HL-60/S4 treated with phorbol 12-myristate 13-acetate at 8.2 ng/mL for 4 days and 3 days (cell line): ENCODE data around the gene TRAPPC2L.

Experiments
- in situ Hi-C: fragments of 300-500 bp; cut with MboI; formaldehyde crosslinking; loops from 2 replicates; pipeline ENCODE4 v1.15.0; 2022; ENCODE audit warnings: low sequenced_read_pairs

Gene TRAPPC2L

DNA sequence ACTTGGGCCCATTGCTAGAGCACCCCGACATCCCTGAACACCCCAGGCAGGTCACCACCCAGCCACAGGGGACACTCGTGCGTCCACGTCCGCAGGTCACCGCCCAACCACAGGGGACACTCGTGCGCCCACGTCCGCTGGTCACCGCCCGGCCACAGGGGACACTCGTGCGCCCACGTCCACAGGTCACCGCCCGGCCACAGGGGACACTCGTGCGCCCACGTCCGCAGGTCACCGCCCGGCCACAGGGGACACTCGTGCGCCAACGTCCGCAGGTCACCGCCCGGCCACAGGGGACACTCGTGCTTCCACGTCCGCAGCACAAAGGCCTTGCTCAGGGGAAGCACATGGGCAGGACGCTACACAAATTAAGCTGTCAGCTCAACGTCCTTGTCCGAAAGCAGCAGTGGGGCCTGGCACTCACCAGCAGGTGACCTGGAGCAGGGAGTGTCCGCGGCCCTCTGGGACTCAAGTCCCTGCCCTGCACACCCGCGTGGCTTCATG is 17.8 kb upstream of the TRAPPC2L start:
- in situ Hi-C loops, result no loop called here

DNA sequence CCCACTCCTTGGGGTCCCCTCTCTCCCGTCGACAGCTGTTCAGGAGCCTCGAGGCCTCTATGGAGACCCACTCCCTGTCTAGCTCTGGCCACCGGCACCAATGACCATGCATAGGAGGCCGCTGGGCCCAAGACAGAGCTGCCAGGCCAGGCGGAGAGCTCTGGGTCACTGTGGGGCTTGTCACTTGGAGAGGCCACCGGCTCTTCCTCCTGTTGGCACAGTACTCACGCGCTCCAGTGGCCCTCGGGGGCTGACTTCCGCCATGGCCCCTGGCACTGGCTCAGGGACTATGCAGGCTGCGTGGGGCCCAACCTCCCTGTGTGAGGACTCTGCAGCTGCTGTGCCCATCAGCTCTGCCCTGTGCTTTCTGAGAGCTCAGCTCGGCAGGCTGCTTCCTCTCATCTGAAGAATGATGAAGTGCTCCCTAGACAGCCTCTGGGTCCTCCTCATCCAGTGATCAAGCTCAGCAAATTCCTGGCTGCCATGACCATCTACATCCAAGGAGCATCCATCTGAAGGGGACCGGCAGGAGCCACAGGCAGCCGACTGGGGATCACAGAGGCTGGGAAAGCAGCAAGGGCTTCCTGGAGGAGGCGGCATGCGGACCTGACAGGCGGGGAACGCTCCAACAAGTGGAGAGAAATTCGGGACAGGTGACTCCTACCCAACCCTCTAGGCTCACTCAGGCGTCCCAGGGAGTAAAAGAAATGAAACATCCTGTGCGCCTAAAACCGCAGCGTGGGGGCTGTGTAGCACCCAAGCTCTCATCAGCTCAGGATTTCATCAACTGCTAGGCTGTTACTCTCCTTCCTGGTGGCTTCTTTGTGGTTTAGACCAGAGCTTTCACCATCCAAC is 17.0 kb upstream of the TRAPPC2L start:
- in situ Hi-C loops, result no loop called here

DNA sequence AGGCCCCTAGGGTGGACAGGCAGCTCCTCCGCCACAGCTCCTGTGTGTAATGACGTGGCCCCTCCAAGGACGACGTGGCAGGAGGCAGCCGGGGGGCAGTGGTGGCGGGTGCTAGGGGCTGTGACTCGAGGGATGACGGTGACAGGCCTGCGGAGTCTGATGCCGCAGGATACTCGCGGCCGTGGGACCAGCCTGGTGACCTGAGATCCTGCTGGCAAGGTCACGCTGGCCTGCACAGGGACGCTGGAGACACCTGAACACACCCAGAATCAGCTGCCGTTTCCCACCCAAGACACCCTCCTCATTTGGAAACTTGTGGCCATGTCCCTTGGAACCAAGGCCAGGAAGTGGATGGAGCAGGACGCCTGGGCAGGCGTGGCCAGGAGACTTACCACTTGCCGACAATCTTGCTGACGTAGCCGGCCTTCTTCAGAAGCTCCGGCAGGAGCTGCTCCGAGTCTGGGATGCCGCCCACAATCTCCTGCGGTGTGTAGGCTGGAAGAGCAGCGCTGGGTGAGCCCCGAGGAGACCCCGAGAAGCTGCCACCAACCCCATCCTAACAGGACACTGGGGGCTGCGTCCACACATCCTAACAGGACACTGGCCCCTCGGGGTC is 16.2 kb upstream of the TRAPPC2L start:
- in situ Hi-C loops, result no loop called here

DNA sequence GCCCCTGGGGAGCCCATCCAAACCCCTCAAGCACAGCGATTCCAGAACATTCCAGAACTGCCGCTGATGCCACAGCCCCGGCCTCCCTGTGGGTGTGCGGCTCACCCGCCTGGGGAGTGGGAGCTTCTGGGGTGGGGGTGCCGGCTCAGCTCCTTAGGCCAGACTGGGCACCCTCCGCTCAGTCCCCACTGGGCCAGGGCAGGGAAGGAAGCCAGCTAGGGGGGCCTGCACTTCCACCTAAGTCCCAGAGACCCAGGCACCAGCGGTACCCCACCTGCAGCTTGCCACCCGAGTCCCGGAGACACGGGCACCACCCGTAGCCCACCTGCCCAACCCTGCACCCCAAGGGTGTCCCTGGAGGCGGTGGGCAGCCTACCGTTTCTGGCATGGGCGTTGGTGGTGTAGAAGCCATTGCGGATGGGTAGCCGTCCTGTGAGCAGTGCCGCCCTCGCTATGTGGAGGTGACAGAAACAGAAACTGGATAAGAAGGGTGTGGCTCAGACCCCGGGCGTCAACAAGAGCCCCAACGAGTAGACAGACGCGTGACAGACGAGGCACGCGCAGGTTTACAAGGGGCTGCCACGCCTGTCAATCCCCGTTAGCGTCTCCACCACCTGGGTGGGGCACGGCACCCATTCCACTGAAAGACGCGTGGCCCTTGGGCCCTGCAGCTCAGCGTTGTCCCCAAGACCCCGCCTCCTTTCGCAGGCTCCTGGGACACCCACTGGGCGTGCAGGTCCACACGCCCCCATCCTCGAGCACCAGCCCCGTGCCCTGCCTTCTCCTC is 15.2 kb upstream of the TRAPPC2L start:
- in situ Hi-C loops, result no loop called here

- in situ Hi-C loops, result no loop called here
Measured at GRCh38 chr16:88842308-88842756, 14.6 kb upstream of the TRAPPC2L start.

DNA sequence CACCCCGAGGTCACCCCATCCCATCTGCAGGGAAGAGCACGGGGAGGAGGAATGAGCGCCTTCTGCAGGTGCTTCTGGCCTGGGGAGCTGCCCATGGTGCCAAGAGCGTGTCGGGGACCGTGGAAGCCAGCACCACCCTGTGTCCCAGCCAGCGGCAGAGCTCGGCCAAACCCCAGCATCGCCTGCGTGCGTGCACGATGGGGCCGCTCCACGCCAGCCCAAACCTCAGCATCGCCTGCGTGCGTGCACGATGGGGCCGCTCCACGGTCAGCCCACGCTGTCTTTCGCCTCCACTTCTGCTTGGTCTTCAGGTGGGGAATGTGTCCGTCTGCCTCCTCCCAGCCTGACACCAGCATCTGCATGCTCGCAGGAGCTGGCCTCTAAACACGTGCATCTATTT is 14.1 kb upstream of the TRAPPC2L start:
- in situ Hi-C loops, result no loop called here

DNA sequence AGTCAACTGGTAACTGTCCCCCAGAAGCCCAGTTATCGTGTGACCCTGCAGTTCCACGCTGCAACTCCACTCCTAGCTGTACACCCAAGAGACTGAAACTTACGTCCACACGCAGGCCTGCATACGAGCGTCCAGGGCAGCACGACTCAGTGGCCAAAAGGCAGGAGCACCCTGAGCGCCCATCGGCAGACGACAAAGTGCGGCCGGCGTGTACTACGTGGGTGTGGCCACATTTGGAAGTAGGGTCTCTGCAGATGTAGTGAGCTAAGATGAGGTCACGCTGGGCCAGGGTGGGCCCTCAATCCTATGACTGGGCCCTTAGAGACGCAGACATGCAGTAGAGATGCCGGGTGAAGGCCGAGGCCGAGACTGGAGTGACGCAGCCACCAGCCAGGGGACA is 13.7 kb upstream of the TRAPPC2L start:
- in situ Hi-C loops, result no loop called here

DNA sequence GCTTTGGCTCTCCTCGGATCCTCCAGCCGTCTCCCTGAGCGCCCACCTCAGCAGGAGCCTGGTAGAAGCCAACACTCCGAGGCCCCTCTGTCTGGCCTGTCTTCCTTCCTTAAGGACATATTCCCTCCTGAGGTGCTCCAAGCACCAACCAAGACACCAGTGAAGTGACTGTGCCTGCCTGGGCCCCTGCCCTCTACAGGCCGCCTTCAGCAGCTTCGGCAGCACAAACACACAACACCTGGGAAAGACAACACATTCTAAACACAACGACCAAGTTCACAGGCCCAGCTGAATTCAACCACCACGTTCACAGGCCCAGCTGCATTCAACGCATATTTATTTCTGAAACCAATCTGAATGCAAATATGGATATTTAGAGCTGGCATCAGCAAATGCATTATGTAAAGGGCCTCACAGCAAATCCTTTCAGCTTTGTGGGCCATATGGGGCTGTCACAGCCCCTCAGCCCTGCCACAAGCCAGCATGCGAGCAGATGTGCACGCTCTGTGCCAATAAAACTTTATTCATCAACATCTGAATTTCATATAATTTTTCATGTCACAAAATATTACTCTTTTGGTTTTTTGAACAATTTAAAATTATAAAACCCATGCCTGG is 12.4 kb upstream of the TRAPPC2L start:
- in situ Hi-C loops, result no loop called here

DNA sequence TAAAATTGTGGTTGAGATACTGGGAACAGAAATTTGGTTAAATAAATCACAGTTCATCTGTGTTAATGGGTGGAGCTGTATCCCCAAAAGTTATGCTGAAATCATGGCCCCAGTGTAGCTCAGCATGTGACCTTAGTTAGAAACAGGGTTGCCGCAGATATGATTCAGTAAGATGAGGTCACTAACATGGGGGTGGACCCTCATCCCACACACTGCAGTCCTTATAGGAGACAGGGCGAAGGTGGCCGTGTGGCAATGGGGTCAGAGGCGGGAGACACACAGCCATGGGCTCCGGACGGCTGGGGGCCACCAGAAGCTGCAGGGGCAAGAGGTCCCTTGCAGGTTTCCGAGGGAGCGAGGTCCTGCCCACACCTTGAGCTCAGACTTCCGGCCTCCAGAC is 10.8 kb upstream of the TRAPPC2L start:
- in situ Hi-C loops, result no loop called here

DNA sequence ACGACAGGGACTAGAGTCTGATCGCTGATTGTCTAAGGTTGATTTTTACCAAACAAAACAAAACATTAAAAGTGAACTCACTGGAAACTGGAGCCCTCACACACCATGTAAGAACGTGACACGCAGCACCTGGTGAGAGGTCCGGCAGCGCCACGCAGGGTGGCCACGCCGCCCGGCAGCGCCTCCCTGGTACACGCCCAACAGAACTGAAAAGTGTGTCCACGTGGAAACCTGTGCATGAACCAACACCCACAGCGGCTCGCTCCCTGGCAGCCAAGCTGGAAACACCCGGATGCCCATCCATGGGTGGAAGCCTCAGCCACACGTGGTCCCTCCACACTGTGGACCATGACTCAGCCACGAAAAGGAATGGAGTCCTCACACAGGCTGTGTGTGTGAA is 9.3 kb upstream of the TRAPPC2L start:
- in situ Hi-C loops, result no loop called here

- in situ Hi-C loops, result no loop called here
Measured at GRCh38 chr16:88848557-88848956, 8.4 kb upstream of the TRAPPC2L start.

DNA sequence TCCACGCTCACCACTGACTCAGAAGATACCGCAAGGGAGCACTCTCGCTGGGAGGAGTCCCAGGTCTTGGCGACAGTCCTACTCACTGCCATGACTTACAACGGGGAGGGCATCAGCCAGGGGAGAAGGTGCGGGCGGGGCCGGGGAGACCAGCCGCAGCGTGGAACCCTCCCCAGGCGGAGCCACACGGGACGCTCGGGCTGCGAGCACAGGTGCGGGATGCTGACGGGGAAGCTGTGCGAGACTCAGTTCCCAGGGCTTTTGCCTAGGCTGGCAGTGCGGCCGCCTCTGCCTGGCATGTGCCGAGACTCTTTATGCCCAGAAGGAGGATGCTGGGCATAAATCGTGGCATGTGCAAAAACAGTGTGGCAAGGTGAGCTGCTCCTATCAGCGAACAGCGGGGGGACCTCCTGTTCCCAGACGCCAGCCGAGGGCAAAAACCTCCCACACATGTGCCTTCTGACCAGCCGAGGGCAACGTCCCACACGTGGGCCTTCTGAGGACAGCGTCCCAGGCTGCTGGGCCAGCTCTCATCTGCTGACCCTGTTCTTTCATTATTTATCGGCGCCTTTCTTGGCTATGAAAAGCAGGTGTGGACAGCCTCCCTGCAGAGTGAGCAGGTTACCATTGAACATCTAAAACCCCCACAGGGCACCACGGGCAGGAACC is 6.3 kb upstream of the TRAPPC2L start:
- in situ Hi-C loops, result no loop called here

DNA sequence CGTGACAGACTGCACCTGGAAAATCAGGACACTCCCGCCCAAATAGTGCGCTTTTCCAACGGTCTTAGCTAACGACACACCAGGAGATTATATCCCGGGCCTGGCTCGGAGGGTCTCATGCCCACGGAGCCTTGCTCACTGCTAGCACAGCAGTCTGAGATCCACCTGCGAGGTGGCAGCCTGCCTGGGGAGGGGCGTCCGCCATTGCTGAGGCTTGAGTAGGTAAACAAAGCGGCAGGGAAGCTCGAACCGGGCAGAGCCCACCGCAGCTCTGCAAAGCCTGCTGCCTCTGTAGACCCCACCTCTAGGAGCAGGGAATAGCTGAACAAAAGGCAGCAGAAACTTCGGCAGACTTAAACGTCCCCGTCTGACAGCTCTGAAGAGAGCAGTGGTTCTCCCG is 5.3 kb upstream of the TRAPPC2L start:
- in situ Hi-C loops, result no loop called here

- in situ Hi-C loops, result no loop called here
Measured at GRCh38 chr16:88853325-88853941, 3.5 kb upstream of the TRAPPC2L start.

GRCh38 chr16:88854306-88855111 is 2.4 kb upstream of the TRAPPC2L start:
- in situ Hi-C loops, result no loop called here

DNA sequence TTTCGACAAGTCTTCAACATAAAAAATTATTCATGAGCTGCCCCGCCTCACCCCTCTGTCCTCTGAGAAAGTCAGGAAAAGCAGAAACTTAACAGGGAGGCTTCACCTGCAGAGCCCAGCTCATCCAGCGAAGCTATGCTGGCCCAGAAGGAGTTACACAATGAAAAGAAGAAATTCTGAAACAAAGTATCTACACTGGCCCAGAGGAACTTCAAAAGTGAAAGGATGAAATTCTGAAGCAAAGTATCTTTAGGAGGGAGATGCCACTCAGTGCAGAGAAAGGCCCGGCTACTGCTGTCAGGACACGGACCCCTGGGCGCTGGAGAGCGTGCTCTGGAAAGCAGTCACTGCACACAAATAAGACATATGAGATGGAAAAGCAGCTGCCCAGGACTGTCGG is 1.8 kb upstream of the TRAPPC2L start:
- in situ Hi-C loops, result no loop called here

DNA sequence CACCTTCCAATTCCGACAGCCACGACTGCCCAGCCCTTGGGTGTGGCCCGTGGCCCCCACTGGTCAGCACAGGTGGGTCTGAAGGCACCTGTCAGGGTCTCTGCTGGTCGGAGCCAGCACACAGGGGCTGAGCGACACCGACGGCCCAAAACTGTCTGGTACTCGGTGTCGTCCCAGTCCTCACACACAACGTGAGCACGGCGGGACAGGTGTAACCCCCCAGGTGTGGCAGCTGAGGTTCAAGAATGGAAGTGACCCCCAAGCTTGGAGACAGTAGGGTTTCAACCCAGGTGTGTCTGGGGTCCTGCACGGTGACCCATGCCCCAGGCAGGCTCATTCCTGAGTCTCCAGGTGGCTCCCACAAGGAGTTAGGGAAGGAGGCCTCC is 1.2 kb upstream of the TRAPPC2L start:
- in situ Hi-C loops, result no loop called here

GRCh38 chr16:88856122-88856827 is 652 bp upstream of the TRAPPC2L start:
- in situ Hi-C loops, result no loop called here
